ENCODE results near the gene SNRPA.
A peak's percentile ranks its signal among the peaks of the same experiment; 100 is the strongest.

The SNRPA gene

GRCh38 chr19:40780582-40780981, 29.6 kb downstream of the SNRPA start:
- no peaks in the 10 kb centered on the region for H3K9me3 ChIP-seq (ENCODE audit: control insufficient read depth, insufficient read depth, low read depth, low read length)
- H3K36me3 ChIP-seq (ENCODE audit: control insufficient read depth in 2 of 2, insufficient read depth in 1 of 2, low read length in 2 of 2), result peaks cover 0 to 12% of the 10 kb centered on the region in 2 experiments; a peak in 1 of 3 replicates
- H3K4me3 ChIP-seq (ENCODE audit: low read depth, low read length), result no peak overlapping the region
- POLR2A ChIA-PET, result interaction anchor here (0.6 kb wide), 2 partner anchors 8 to 67 kb away, joined by 6 to 9 read pairs; no protein-coding TSS in a partner anchor
- H3K27ac ChIP-seq (ENCODE audit: extremely low read depth, low read depth, low read length), result no peak overlapping the region
- TF ChIP-seq ZNF366 (tag by site-specific recombination; conservative IDR thresholded peaks at IDR 0.05), result peak; percentile 47; the same call in 1 of the 2 replicates
- TF ChIP-seq ZEB2 (tag by site-specific recombination; IDR thresholded peaks at IDR 0.05), result no peak
- TF ChIP-seq ZNF121 (tag by site-specific recombination; IDR thresholded peaks at IDR 0.05), result peak; percentile 90
- TF ChIP-seq ATF2 (tag by site-specific recombination; IDR thresholded peaks at IDR 0.05; ENCODE audit: low read depth), result no peak
- no peak for TF ChIP-seq EGR2 (tag by site-specific recombination; IDR thresholded peaks at IDR 0.05; ENCODE audit: low read depth)
- TF ChIP-seq REST (tag by site-specific recombination; IDR thresholded peaks at IDR 0.05), result no peak
- no peak for TF ChIP-seq ZNF239 (tag by site-specific recombination; IDR thresholded peaks at IDR 0.05)
- TF ChIP-seq GLI2 (tag by site-specific recombination; IDR thresholded peaks at IDR 0.05; ENCODE audit: borderline replicate concordance, low read depth), result no peak
- TF ChIP-seq PRDM1 (tag by site-specific recombination; IDR thresholded peaks at IDR 0.05), result peak; percentile 80
- H3K4me1 ChIP-seq (ENCODE audit: control insufficient read depth, insufficient read depth, low read length), result peaks cover 13% of the 10 kb centered on the region
- CTCF ChIA-PET, result no interaction called here

- no peaks in the 10 kb centered on the region for H3K9me3 ChIP-seq (ENCODE audit: control insufficient read depth, insufficient read depth, low read depth, low read length)
- TF ChIP-seq ZNF169 (tag by site-specific recombination; IDR thresholded peaks at IDR 0.05) (no peak), ZBTB48 (tag by site-specific recombination; IDR thresholded peaks at IDR 0.05) (no peak), ZNF624 (tag by site-specific recombination; IDR thresholded peaks at IDR 0.05) (no peak), ZNF184 (tag by site-specific recombination; IDR thresholded peaks at IDR 0.05) (no peak), TSHZ1 (tag by site-specific recombination; IDR thresholded peaks at IDR 0.05; ENCODE audit: borderline replicate concordance) (peak; percentile 47; the same call in 1 of the 2 replicates), ZNF48 (tag by site-specific recombination; IDR thresholded peaks at IDR 0.05) (no peak), ZNF18 (tag by site-specific recombination; IDR thresholded peaks at IDR 0.05) (0 out of 2 replicates have a peak, but pooled peaks have one; percentile 17), RBAK (tag by site-specific recombination; IDR thresholded peaks at IDR 0.05) (peak; percentile 45; the same call in 1 of the 2 replicates), FEZF1 (tag by site-specific recombination; IDR thresholded peaks at IDR 0.05) (no peak), ZNF623 (tag by site-specific recombination; IDR thresholded peaks at IDR 0.05) (peak; percentile 73), ZNF518A (tag by site-specific recombination; conservative IDR thresholded peaks at IDR 0.05; ENCODE audit: low read depth) (peak; percentile 88)
Measured at GRCh38 chr19:40781140-40781539, 30.1 kb downstream of the SNRPA start.

More at GRCh38 chr19:40781140-40781539, 30.1 kb downstream of the SNRPA start:
- H3K27ac ChIP-seq (ENCODE audit: extremely low read depth, low read depth, low read length), result 0 out of 2 replicates have a peak overlapping the region, but pooled peaks have one; percentile 24
- CTCF ChIA-PET, result no interaction called here
- peaks cover 13% of the 10 kb centered on the region for H3K4me1 ChIP-seq (ENCODE audit: control insufficient read depth, insufficient read depth, low read length)
- POLR2A ChIA-PET, result interaction anchor here (0.6 to 1.4 kb wide), 2 partner anchors 9 to 31 kb away, joined by 3 to 6 read pairs; partner anchors contain the start of gene ACTMAP
- peaks cover 0 to 12% of the 10 kb centered on the region in 2 experiments; a peak in 1 of 3 replicates for H3K36me3 ChIP-seq (ENCODE audit: control insufficient read depth in 2 of 2, insufficient read depth in 1 of 2, low read length in 2 of 2)
- H3K4me3 ChIP-seq (ENCODE audit: low read depth, low read length), result no peak overlapping the region
